Adrenal gland (tissue), 12 donors: ENCODE data around the gene ENPP7. TPM values are rescaled to one million over a fixed set of nuclear protein-coding genes. Genes with fewer than 3 reads are reported as not detected.

Experiments used
- DNase-seq, 7 donors: peaks; one replicate each; pipeline ENCODE4 v3.0.0-alpha.2; 2019 to 2020
- H3K27ac ChIP-seq, 5 donors: fragments of 200-600 bp; sonication (generic) in 4 of 5; 1 replicate in 3 of 5; 2 replicates in 2 of 5; pipeline versions ENCODE4 v1.5.1 to v1.8.0; 2016 to 2020; ENCODE audit warnings: mild to moderate bottlenecking in 1 of 5
- H3K27me3 ChIP-seq: fragments of 200-600 bp; 2 replicates; pipeline ENCODE4 v1.8.0; 2021
- H3K36me3 ChIP-seq, 2 donors: fragments of 200-600 bp; replicated peaks in 1 of 2; 1 replicate in 1 of 2; 2 replicates in 1 of 2; pipeline versions ENCODE4 v1.5.1 to v1.8.0; 2018 to 2022
- H3K4me1 ChIP-seq, 2 donors: fragments of 200-600 bp; replicated peaks in 1 of 2; 1 replicate in 1 of 2; 2 replicates in 1 of 2; pipeline versions ENCODE4 v1.5.1 to v1.8.0; 2018 to 2021
- H3K4me3 ChIP-seq, 4 donors: fragments of 200-600 bp; sonication (generic) in 3 of 4; one replicate each; pipeline ENCODE4 v1.5.1; 2016 to 2018
- H3K9me3 ChIP-seq, 3 donors: fragments of 200-600 bp; sonication (generic) in 1 of 3; replicated peaks in 1 of 3; 1 replicate in 2 of 3; 2 replicates in 1 of 3; pipeline versions ENCODE4 v1.5.1 to v1.8.0; 2016 to 2021
- POLR2A ChIP-seq, 2 donors: fragments of 450-650 bp; IDR thresholded peaks; one replicate each; pipeline ENCODE4 v1.6.1; 2017; ENCODE audit warnings: antibody characterized with exemption in 2 of 2, mild to moderate bottlenecking in 2 of 2, moderate library complexity in 1 of 2
- WGBS, 4 donors: extraction: QIAGEN DNeasy Blood & Tissue Kit in 2 of 4; methylation state at CpG; one replicate each; pipeline versions ENCODE4 v1.1.5 to v1.1.7; 2013 to 2017; 5-methylcytosine and 5-hydroxymethylcytosine counted together
- intact Hi-C, 2 donors: fragments of 100-400 bp; cut with DNase I; formaldehyde crosslinking; loops; one replicate each; pipeline versions ENCODE4 v1.14.1 to v1.15.0; 2022 to 2023
- polyA plus RNA-seq, 3 donors: library from polyadenylated mRNA; stranded (reverse); fragments of 200-250 nt in 2 of 3; fragments of 350-450 nt in 1 of 3; fragmentation: Illumina TruSeq in 1 of 3; extraction: RNeasy Lipid Tissue Mini Kit (QIAGEN cat#74804) in 1 of 3; gene quantifications; one replicate each; pipeline ENCODE4 v1.2.3, GENCODE V29; 2013 to 2014
- total RNA-seq, 9 donors: library from RNA; depleted of rRNA in 4 of 9; stranded (reverse); fragments of >200 nt in 4 of 9; fragments of 120-200 nt in 1 of 9; fragmentation: NEBNext Ultra II Directional in 1 of 9; extraction: Animal tissue kit (Norgen Biotek cat#: 25700) in 1 of 9; gene quantifications; one replicate each; pipeline versions ENCODE4 v1.1.0 to v1.2.4, GENCODE V29; 2013 to 2023
- TF ChIP-seq, protein P1 (sequence below), 6 experiments: fragments of 450-650 bp in 4 of 6; fragments of 200-600 bp in 2 of 6; sonication (generic) in 1 of 6; IDR thresholded peaks; 1 replicate in 5 of 6; 2 replicates in 1 of 6; pipeline versions ENCODE4 v1.5.1 to v1.8.0; 2016 to 2021; ENCODE audit warnings: antibody characterized with exemption in 6 of 6, mild to moderate bottlenecking in 2 of 6, moderate library complexity in 1 of 6
- donor health status: healthy with polysubstance abuse.
- donor health status: Bipolar disorder and iron deficiency.
- donor health status: DM: yes; HTN: yes; CAD: no.
- donor health status: DM: no; HTN: no; CAD: no.
- donor health status: DM: no; HTN: no; CAD: no.
- donor health status: DM: yes; HTN: yes; CAD: no.

ENPP7 gene
- total and polyA plus RNA-seq, 12 donors: 0.39 TPM; not detected in 11

DNA sequence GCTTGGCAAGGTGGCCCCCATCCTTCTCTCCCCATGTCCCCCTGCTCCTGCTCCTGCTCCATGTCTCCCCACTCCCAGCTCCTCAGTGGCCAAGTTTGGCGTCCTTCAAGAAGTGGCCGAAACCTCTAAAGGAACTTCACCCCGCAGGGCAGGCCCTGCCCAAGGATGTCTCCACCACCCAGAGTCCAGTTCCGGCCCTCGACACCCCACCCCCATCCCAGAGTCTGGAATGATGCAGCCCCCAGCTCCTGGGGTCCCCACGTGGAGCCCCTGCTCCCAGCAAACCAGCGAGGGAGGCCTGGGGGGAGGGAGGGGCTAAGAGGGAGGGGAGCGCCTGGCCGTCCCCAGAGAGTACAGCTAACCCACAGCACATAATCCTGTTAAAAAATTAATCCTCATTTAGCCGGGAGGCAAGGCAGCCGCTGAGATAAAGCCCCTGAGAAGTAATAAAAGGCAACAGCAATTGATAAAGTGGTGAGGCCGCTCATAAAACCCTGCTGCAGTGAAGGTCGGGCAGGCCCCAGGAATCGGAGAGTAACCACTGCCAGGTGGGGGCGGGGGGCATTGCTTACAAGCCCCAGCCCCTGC, 9.9 kb upstream of the ENPP7 start:
- no peak for TF ChIP-seq POLR2A (IDR thresholded peaks at IDR 0.05)
- TF ChIP-seq, protein P1, sequence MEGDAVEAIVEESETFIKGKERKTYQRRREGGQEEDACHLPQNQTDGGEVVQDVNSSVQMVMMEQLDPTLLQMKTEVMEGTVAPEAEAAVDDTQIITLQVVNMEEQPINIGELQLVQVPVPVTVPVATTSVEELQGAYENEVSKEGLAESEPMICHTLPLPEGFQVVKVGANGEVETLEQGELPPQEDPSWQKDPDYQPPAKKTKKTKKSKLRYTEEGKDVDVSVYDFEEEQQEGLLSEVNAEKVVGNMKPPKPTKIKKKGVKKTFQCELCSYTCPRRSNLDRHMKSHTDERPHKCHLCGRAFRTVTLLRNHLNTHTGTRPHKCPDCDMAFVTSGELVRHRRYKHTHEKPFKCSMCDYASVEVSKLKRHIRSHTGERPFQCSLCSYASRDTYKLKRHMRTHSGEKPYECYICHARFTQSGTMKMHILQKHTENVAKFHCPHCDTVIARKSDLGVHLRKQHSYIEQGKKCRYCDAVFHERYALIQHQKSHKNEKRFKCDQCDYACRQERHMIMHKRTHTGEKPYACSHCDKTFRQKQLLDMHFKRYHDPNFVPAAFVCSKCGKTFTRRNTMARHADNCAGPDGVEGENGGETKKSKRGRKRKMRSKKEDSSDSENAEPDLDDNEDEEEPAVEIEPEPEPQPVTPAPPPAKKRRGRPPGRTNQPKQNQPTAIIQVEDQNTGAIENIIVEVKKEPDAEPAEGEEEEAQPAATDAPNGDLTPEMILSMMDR (IDR thresholded peaks at IDR 0.05): no peak
- Histone ChIP-seq H3K27me3 (no peaks in the 10 kb centered on the region), H3K9me3 (no peaks in the 10 kb centered on the region), H3K27ac (no peak overlapping the region), H3K4me3 (no peak overlapping the region), H3K36me3 (no peaks in the 10 kb centered on the region), H3K4me1 (peaks cover 0 to 4% of the 10 kb centered on the region in 2 donors)
- intact Hi-C loops: no loop called here
- DNase-seq: no peak
- WGBS, 4 donors: 67 to 72% (median 71%) methylated on average over 8 to 15 of the region's 15 CpGs

DNA sequence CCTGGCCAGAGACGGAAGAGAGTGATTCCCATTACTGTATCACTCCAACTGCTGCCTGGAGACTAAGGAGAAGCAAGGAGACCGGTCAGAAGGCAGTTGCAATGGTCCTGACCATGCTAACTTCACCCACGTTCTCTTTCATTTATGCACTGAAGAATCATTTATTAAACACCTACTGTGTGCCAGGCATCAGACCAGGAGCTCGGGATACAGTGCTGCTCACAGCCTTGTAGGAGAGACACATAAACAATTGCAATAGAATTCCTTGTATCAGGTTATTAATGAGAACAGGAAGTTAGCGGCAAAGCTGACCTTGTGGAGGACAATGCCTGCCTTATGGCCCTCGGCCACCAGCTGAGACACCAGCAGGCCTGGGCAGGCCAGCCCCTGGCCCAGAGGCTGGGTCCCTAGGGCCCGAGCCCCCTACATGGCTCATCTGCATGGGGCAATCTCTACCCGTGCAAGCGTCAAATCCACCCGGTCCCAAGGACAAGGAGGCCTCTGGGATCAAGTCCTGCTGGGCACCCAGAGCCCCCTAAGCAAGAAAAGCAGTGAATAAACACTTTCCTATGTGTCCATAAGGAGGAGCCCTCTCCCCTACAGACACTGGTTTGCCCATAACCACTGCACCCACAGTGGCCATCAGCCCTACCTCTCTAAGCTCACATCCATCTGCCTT, 8.6 kb upstream of the ENPP7 start:
- no peak overlapping the region for H3K27ac ChIP-seq
- peak in 2 of 7 donors; percentile 47 to 76 for DNase-seq
- TF ChIP-seq POLR2A (IDR thresholded peaks at IDR 0.05): no peak
- TF ChIP-seq, protein P1 (IDR thresholded peaks at IDR 0.05): peak in 1 of 6 experiments; percentile 32
- H3K27me3 ChIP-seq: no peaks in the 10 kb centered on the region
- 36 to 53% (median 41%) methylated on average over 5 to 10 of the region's 10 CpGs for WGBS, 4 donors
- no peaks in the 10 kb centered on the region for H3K36me3 ChIP-seq
- H3K4me1 ChIP-seq: peaks cover 0 to 4% of the 10 kb centered on the region in 2 donors
- no peaks in the 10 kb centered on the region for H3K9me3 ChIP-seq
- H3K4me3 ChIP-seq: no peak overlapping the region
- intact Hi-C loops: no loop called here

- peaks cover 0 to 4% of the 10 kb centered on the region in 2 donors for H3K4me1 ChIP-seq
- WGBS, 4 donors: 74 to 89% (median 87%) methylated on average over 10 of the region's 10 CpGs
- no peaks in the 10 kb centered on the region for H3K36me3 ChIP-seq
- no peaks in the 10 kb centered on the region for H3K9me3 ChIP-seq
- TF ChIP-seq POLR2A (IDR thresholded peaks at IDR 0.05): no peak
- TF ChIP-seq, protein P1 (IDR thresholded peaks at IDR 0.05): no peak
- H3K4me3 ChIP-seq: no peak overlapping the region
- no peak overlapping the region for H3K27ac ChIP-seq
- H3K27me3 ChIP-seq: no peaks in the 10 kb centered on the region
- no peak for DNase-seq
- intact Hi-C loops: no loop called here
Observed at GRCh38 chr17:79722787-79723186, 8.0 kb upstream of the ENPP7 start.

- intact Hi-C loops: no loop called here
- DNase-seq: peak; percentile 83 to 96 (median 89)
- Histone ChIP-seq H3K4me1 (peaks cover 0 to 10% of the 10 kb centered on the region in 2 donors), H3K4me3 (peak overlapping the region in 1 of 4 donors; percentile 56), H3K9me3 (no peaks in the 10 kb centered on the region), H3K27me3 (no peaks in the 10 kb centered on the region), H3K27ac (peak overlapping the region in 1 of 5 donors; percentile 43), H3K36me3 (no peaks in the 10 kb centered on the region)
- 22 to 61% (median 52%) methylated on average over 10 to 22 of the region's 22 CpGs for WGBS, 4 donors
- TF ChIP-seq POLR2A (IDR thresholded peaks at IDR 0.05): peak in 1 of 2 donors; percentile 38
- TF ChIP-seq, protein P1 (IDR thresholded peaks at IDR 0.05): no peak
Observed at GRCh38 chr17:79728169-79728907, 2.4 kb upstream of the ENPP7 start.
